Astrocyte of the spinal cord (primary cell): Measurements from ENCODE around the gene PCBP3.

Source experiments
- DNase-seq: peaks from one replicate; pipeline ENCODE4 v3.0.0; 2011; ENCODE audit warnings: low read depth, low spot score
- H3K4me3 ChIP-seq: 2 replicates; pipeline ENCODE4 v1.5.1; 2011; ENCODE audit warnings: low read depth, mild to moderate bottlenecking, low read length, moderate library complexity
- CTCF ChIP-seq: IDR thresholded peaks from 2 replicates; pipeline ENCODE4 v1.5.1; 2012; ENCODE audit warnings: low read depth, mild to moderate bottlenecking, low read length, inconsistent platforms
- in situ Hi-C: cut with HindIII; loops from 2 replicates; pipeline ENCODE4 v1.10.0; 2017; ENCODE audit warnings: low sequenced_read_pairs

PCBP3 gene

GRCh38 chr21:45989355-45990048 is 346.0 kb downstream of the PCBP3 start:
- in situ Hi-C loops = no loop called here
- no peak for TF ChIP-seq CTCF
- no peak overlapping the region for H3K4me3 ChIP-seq
- DNase-seq = no peak

DNA sequence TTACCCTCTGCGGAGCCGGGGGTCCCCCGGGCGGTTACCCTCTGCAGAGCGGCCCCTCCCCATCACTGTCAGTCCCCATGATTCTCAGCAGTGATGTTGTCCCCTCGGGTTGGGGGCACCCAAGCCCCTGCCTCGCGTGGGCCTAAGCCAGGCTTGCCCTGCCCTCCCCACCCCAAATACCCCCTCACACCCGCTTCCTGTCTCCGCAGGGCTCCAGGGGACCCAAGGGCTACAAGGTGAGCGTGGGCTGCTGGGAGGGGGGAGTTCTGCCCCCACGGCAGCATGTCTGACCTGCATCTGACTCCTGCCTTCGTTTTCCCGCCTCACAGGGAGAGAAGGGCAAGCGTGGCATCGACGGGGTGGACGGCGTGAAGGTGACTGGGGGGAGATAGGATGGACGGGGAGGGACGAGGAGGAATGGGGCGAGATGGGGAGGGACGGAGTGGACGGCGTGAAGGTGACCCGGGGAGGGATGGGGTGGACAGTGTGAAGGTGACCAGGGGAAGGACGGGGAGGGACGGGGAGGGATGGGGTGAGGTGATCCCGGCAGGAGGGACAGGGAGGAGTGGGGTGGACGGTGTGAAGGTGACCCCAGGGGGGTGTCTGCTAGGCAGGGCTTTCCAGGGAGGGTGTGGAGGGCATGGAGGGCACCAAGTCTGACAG is 346.7 kb downstream of the PCBP3 start:
- no peak for DNase-seq
- in situ Hi-C loops = no loop called here
- H3K4me3 ChIP-seq = no peak overlapping the region
- TF ChIP-seq CTCF = no peak

DNA sequence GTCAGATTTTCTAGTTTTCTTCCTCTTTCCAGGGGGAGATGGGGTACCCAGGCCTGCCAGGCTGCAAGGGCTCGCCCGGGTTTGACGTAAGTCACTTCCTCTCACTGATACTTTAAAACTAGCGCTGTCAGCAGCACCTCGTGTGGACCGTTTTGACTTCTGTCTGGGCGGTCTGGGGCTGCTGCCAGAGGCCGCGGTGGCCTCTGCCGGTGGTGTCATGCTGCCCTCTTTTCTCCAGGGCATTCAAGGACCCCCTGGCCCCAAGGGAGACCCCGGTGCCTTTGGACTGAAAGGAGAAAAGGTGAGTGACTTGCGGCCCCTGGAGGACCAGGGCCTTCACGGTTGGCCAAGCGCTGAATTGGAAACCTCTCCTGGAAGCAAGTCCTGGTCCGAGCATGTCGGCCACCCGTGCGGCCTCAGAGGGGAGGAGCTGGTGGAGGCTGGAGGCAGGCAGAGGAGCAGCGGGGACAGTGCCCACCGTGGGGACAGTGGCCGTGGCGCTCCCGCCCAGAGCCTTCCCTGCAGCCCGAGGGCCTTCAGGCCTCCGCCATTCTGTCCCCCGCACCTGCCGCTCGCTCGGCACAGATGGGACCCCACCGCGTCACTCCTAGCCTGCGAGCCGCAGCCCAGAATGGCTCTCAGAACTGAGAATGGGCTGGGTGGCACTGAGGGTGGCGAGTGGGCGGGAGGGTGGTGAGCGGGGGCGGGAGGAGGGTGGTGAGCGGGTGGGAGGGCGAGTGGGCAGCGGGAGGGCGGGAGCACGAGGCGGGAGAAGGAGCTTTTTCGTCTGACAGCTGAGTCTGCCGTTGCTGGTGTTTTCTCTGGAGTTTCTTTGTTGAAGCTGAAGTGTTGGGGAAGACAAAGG is 347.4 kb downstream of the PCBP3 start:
- no peak overlapping the region for H3K4me3 ChIP-seq
- no peak for TF ChIP-seq CTCF
- DNase-seq = no peak
- in situ Hi-C loops = no loop called here

GRCh38 chr21:45991606-45992300 is 348.2 kb downstream of the PCBP3 start:
- no peak overlapping the region for H3K4me3 ChIP-seq
- no peak for TF ChIP-seq CTCF
- in situ Hi-C loops = no loop called here
- DNase-seq = no peak
